DMS 273 (cell line): ENCODE results near the gene POLR1D.

ENCODE experiments used
- DNase-seq: peaks from one replicate; lab custom pipeline; 2025; ENCODE audit not compliant: unreplicated experiment; lab: John Stamatoyannopoulos, UW

Gene POLR1D, protein sequence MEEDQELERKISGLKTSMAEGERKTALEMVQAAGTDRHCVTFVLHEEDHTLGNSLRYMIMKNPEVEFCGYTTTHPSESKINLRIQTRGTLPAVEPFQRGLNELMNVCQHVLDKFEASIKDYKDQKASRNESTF

DNA sequence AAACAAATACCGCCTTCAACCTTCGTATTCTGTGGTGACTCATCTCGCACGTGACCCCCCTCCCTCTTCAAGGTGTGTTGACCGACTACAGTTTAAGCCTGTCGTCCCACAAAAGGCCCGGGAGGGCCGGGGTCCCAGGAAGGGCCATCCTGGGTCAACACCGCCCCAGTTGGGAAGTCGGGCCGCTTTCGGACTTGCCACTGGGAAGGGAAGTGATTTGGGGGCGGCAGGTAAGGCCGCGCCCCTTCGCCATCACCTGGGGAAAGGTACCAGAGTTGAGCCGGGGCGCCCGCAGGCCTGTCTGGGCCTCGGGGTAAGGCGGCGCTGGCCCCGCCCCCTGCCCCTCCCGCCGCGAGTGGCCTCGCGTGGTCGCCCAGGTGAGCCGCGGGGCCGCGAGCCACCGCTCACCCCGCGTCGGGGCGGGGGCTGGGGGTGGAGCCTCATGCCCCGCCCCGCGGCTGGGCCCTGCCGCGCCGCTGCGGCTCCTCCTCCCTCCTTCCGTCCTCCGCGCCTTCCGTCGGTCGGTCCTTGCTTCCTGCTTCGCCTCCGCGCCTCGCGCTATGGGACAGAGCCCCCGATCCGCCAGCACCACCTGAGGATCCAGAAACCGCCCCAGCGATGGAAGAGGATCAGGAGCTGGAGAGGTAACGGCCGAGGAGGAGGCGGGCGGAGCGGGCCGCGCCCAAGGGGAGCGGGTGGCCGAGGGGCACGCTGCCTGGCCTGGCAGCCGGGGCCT, at the start of gene POLR1D:
POLR1D (plus strand) TSS at position 527 of the 736 bp plus-strand sequence; CDS start at position 619, 92 bp downstream.
- DNase-seq = peak; percentile 85

DNA sequence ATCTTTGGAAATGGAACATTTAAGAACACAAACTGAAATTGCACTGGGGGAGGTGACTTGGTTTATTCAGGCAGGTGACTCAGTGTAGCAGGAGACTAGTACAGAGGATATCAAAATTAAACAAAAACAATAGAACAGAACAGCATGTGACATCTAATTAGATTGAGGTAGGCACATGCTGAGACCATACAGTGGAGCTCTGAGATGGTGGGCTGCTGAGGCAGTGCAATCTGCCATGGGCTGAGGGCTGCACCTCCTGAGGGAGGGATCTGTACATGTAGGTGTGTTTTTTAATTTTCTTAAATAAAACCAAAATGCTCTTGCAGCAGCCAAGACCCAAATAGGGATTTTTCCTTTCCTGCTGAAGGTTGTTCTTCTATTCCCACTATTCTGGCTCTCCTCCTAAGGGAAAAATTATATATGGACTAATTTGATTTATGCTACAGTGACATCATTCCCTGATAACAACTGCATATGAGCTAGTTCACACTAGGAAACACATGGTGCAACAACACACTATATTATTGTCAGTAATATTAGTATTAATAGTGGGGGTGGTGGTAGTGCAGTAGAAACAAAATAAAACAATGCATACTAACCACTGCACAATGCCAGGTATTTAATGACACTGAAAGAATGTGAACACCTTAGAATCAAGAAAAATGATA, 49.3 kb upstream of the POLR1D start:
- no peak for DNase-seq

DNA sequence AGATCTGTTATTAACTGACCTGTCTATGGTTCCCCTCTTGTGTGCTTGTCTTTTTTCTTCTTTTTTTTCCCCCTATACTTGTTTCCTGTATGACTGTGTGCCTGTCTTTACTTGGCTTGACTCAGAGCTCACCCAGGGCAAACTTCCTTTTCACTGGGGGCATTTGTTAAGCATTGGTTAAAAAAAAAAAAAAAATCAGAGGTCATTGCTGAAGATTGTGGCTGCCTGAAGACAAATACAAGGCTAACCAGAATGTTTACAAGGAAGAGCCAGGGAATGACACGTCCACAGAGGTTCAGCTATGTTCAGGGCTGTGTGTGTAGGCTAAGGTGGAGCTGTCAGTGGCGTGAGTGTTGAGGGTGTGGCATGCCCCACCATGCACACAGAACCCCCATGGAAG, 48.4 kb upstream of the POLR1D start:
- DNase-seq = no peak

DNA sequence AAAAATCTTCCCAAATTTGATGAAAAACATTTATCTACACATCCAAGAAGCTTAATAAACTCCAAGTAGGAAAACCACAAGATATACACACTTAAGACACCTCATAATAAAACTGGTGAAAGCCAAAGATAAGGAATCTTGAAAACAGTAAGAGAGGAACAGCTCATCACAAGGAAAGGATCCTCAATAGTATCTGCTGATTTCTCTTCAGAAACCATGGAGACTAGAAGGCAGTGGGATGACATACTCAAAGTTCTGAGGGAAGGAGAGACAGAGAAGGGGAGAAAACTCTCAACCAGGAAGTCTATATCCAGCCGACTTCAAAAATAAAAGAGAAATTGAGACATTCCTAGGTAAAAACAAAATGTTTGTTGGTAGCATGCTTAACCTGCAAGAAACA, 47.0 kb upstream of the POLR1D start:
- DNase-seq = no peak

DNA sequence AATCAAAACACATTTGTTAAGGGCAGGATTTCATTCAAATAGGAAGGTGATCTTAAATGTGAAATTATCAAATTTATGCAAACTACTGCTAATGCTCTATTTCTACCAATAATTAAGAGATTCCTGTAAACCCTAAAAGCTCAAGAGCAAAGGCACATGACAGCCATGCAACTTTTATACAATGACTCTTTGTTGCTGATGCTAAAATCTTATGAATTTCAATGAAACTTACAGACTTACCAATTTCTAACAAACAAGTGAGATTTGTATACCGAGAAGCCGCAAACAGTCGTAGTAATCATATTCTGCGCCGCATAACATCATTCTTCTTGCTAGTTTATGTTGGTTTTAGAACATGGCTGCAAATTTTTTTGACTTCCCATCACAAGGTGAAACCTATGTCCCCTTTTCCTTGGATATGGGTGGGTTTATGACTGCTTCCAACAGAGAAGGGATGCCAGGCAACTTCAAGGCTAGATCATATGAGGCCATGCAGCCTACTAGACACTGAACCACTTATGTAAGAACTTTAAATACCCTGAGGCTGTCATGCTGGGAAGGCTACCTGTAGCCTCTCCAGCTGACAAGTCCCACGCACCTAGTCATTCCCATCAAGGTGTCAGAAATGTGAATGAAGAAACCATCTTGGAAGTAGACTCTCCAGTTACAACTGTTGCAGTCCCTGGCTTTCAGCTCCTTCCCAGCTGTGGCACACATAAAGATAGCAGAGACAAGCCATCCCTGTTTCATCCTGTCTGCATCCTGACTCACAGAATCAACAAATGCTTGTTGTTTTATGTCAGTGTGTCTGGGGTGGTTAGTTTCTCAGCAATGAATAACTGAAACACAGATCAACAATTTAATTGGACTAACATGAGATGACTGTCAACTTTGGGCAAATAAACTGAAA, 43.3 kb upstream of the POLR1D start:
- DNase-seq = no peak

DNA sequence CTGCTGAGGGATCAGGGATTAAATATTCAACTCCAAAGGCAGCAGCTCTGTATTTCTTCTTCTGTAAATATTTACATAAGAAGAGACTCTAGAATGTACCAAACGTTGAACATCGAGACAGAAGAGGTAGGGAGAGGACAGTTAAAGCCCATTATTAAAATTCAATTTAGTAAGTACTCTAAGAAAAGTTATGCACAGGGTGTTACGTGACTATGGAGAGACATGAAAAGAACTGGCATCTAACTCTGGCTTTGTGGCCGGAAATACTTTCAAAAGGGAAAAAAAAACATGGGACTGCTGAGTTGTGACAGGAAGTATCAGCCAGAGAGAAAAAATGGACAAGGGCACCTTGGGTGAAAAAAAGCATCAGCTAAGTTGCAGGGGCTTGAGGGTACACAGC, 38.0 kb upstream of the POLR1D start:
- no peak for DNase-seq

DNA sequence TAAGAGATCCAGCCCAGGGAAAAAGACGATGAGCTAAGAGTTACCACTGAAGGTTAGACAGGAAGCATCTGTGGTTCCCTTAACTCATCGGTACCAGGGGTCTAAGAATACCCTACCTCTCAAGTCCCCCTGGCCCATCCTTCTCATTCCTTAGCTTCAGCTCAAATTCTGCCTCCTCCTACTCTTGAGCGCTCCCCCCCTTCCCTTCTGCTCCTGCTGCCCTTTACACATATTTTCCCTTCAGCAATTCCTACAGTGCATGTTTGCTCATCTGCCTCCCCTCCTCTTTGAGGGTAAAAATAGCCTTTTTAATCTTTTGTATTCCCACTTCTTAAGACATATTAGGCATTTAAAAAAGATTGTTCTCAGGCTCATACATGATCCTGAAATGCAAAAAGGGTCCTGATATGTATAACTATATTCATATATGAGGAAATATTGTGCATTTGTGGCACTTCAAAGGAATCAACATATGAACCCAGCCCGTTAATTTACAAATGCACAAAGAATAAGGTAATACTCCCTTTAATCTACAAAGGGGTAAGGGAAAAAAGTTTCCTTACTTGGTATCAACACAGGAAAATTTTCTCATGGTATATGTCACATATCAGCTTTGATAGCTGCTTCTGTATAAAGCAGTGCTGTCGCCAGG, 34.5 kb upstream of the POLR1D start:
- no peak for DNase-seq

DNA sequence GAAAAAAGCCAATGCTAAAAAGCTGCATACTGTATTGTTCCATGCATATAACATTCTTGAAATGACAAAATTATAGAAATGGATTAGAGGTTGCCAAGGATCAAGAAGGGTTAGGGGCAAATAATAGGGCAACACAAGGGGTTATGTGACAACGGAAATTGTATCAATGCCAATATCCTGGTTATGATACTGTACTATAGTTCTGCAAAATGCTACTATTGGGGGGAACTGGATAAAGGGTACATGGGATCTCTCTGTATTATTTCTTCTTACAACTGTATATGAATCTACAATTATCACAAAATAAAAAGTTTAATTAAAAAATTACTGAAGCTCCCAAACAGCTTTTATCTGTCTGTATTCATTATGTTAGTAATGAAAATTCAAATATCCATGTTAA, 33.3 kb upstream of the POLR1D start:
- DNase-seq = no peak

DNA sequence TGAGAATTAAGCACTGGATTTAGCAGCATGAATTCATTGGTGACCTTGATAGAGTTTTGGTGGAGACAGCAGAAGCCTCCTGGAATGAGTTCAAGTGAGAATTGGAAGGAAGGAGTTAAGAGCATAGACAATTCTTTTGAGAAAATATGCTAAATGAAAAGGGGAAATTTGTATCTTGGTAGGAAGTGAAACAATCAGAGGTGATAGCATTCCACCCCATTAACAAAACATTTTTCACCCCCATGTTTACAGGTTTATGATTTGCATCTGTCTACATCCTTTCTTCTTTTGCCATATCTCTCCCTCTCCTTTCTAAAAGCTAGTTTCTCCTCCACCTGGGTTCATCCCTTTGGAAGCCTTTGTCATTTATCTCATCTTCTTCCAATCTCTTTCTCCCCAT, 28.8 kb upstream of the POLR1D start:
- no peak for DNase-seq

DNA sequence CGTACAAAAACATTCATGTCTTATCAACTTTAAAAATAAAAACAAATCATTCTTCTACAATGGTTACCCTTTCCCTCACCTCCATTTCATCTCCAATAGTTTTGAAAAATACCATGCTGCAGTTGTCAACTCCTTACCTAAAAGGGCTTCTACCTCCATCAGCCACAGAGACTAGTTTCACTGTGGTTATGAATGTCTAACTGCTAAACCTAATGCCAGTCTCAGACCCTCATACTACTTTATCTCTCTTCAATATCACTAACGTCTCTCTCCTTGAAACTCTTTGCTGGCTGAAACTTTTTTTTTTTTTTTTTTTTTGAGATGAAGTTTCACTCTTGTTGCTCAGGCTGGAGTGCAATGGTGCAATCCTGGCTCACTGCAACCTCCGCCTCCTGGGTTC, 28.4 kb upstream of the POLR1D start:
- DNase-seq = no peak

DNA sequence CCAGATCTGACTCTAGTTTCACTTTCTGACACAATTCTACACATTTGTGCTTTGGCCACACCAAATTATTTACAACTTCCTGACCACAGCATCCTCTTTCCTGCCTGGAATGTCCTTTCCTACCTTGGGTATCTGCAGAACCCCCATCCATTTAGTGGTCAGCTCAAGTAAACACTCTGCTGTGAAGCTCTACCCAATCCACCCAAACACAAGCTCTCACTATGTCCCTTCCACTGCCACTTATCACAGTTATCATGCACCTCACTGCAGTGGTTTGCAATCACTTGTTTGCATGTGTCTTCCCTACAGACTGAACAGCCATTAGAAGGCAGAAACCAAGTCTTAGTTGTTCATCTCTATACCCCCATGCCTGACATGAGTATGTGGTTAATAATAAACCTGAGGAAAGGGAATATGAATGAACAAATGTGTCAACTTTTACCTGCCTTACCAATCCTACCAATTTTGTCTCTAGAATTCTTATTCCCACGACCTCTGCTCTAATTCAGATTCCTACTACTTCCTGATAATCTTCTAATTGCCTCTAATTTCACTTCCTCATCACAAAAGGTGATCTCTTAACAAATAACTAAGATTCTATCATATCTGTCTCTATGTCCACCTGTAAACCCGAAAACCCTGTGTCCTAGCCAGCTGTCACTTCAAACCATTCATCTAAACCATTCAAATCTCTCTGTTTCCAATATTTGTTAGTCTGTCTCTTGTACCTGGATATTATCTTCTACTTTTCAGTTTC, 26.5 kb upstream of the POLR1D start:
- DNase-seq = no peak

DNA sequence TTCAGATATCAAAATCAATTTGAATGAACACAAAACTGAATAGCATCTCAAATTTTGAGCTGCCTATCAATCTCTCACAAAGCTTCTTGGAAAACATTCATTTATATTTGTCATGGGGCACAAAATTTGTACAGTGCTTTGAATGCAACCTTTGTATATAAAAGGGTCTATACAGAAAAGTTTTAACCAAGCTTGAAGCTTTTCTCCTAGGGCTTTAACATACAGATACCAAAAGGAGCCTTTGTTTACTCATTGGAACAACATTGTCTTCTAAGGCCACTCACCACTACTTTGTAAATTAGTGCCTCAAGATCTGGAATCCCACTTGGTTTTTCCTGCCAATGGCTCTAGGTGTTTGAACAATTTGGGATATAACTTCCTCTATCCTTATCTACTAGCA, 22.6 kb upstream of the POLR1D start:
- DNase-seq = no peak

DNA sequence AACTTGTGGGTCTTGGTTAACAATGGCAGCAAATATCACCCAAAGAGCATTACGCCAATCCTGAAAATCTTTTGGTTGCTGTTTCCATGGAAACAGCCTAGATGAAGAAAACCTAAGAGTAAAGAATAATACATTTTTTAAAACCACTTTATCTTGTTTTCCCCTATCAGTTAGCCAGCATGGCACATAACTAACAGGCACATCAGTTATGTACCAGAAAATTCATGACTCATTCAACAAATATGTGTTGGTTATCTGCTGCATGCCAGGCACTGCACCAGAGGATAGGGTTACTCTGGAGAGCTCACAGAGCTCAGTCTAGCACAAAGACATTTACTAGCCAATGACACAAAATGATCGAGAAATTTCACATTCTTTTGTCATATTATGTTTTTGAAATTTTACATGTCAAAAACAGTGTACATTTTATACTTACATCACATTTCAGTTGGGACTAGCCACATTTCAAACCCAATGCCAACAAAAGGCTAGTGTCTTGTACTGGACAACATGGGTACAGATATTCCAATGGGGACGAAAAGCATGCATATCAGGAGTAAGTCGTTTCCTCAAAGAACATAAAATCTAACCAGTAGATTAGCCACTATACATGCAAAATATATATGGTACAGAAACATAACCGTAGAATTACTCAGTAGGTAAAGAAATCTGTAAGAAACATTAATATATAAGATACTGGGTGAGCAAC, 21.7 kb upstream of the POLR1D start:
- peak; percentile 8 for DNase-seq

DNA sequence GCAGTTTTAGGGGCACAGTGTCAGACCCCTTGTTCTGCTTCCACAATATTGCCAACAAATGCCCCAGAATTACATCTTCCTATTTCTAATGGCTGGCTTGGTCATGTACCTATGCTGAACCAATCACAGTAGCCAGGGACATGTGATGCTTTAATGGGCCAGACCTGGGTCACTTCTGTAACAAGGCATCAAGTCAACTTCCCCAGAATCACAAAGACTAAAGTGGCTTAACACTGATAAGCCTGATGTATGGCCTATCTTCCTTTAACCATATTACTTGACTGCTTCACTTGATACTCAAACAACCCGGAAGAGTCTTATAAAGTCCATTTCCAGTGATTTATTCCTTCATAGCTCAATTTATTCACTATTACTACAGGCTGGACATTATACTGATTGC, 21.0 kb upstream of the POLR1D start:
- no peak for DNase-seq

DNA sequence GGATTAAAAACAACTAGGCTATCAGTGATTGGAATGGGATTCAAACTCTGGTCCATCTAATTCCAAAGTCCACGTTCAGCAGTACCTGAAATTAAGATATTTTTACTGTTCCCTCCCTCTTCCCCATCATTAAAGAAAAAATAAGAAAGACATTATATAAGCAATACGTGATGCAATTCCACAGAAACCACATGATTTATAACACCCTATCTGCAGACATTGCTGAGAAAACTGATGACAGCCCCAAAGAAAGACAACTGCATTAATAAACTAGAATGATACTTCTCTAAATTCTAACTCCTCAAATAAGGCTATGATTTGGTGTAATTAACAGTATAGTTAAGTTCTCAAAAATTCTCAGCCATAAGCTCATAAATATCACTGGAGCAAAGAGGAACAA, 20.5 kb upstream of the POLR1D start:
- DNase-seq = no peak

DNA sequence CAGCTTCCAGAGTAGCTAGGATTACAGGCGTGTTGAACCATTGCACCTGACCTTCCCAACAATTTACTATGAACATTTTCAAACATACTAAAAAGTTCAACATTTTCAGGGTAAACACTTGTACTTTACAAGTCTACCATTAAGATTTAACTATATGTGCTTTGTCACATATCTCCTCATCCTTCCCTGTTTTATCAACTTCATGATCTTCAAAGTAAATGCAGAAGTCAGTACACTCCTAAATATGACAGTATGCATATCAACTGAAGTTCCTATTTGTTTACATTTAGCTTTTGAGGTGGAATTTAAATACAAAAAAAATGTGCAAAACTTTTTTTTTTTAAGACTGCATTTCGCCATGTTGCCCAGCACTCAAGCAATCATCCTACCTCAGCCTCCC, 19.9 kb upstream of the POLR1D start:
- no peak for DNase-seq

DNA sequence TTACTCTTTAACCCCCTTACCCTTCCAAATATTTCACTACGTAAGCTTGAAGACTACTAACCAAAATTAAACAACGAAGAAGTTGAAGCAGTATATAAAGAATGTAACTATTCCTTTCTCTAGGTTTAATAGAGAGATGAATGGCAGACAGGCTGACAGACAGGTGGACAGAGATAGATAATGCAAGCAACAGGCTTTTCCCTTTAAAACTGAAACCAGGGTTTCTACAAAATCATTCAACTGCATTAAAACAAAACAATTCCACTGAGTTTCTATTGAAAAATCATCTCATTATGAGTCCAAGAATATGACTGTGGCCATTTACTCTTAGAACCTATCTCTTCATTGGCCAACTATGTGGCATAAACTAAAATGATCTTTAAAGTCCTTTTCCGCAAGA, 16.6 kb upstream of the POLR1D start:
- DNase-seq = no peak

DNA sequence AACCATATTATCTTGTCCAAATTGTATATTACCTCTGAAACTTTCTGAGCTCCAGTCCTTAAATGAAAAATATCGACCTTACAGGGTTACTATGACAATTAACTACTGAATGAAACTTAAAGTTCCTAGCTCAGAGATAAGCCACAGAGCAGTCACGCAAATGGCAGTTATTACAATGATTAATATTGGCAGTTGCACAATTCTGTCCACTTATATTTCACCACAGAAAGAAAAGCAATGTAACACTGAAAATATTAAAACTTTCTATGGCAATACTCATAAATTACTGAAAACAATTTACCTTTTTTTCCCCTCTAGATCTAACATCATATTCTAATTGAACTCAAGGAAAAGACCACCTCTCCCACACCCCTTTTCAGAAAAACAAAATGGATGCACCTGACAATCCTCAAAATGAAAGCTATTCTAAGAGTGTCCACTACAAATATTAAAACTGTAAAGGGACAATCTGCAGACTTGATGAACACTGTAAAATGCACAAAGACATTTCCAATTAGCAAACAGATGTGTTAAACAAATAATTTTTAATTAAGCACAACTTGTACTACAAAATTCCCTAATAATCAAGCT, 16.0 kb upstream of the POLR1D start:
- no peak for DNase-seq

DNA sequence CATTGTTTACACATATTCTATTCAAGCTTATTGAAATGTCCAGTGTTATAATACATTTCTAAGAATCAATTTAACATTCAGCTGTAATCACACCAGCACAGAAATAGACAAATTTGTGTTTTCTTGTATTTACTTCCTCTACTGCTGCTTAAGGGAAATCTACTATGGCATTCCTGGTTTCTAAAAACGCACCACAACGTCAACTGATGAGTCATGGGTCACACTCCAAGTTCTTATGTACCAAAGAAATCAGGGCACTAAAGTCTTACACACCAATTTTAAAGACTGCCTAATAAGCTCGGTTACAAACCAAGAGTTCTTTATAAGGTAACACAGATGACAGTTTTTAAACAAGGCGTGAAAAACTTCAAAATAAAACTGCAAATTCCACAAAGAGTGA, 14.6 kb upstream of the POLR1D start:
- DNase-seq = no peak
